Astrocyte (in vitro differentiated cells and primary cell): Measurements from ENCODE around the gene PLA2G4A. TPM values are rescaled to one million over a fixed set of nuclear protein-coding genes. Genes with fewer than 3 reads are reported as not detected.

ENCODE experiments used
- DNase-seq: peaks from one replicate; pipeline ENCODE4 v3.0.0-alpha.2; 2010; ENCODE audit warnings: low read depth
- FAIRE-seq: peaks from 2 replicates; lab custom pipeline; 2011; peaks lifted over from hg19 to GRCh38; lab: Jason Lieb, UNC
- H2AFZ ChIP-seq: 2 replicates; pipeline ENCODE4 v1.6.0; 2012; ENCODE audit warnings: low read depth, low read length, inconsistent platforms
- H3K27ac ChIP-seq: 2 replicates; pipeline ENCODE4 v1.5.1; 2011; ENCODE audit warnings: low read depth, low read length, inconsistent platforms
- H3K27me3 ChIP-seq: 2 replicates; pipeline ENCODE4 v1.6.0; 2011; ENCODE audit warnings: low read length, inconsistent platforms; ENCODE audit not compliant: insufficient read depth
- H3K36me3 ChIP-seq: 2 replicates; pipeline ENCODE4 v1.5.1; 2011; ENCODE audit warnings: low read length, inconsistent platforms; ENCODE audit not compliant: insufficient read depth
- H3K4me1 ChIP-seq: 2 replicates; pipeline ENCODE4 v1.5.1; 2011; ENCODE audit warnings: low read length, inconsistent platforms; ENCODE audit not compliant: insufficient read depth
- H3K4me2 ChIP-seq: 2 replicates; pipeline ENCODE4 v1.6.0; 2012; ENCODE audit warnings: low read length, inconsistent platforms
- H3K4me3 ChIP-seq: 2 replicates; pipeline ENCODE4 v1.5.1; 2011; ENCODE audit warnings: low read depth, mild to moderate bottlenecking, low read length, inconsistent platforms; ENCODE audit not compliant: insufficient read depth
- H3K79me2 ChIP-seq: 2 replicates; pipeline ENCODE4 v1.6.0; 2012; ENCODE audit warnings: mild to moderate bottlenecking, low read length, inconsistent platforms; ENCODE audit not compliant: insufficient read depth
- H3K9ac ChIP-seq: 2 replicates; pipeline ENCODE4 v1.6.0; 2012; ENCODE audit warnings: mild to moderate bottlenecking, low read length, inconsistent platforms
- H3K9me3 ChIP-seq: 2 replicates; pipeline ENCODE4 v1.5.1; 2012; ENCODE audit warnings: low read depth, mild to moderate bottlenecking, low read length, inconsistent platforms; ENCODE audit not compliant: insufficient read depth
- H4K20me1 ChIP-seq: 2 replicates; pipeline ENCODE4 v1.6.0; 2012; ENCODE audit warnings: low read length, inconsistent platforms; ENCODE audit not compliant: insufficient read depth
- H3K27ac Mint-ChIP-seq: one replicate; pipeline ENCODE4 v1.8.0; 2021; ENCODE audit warnings: mild to moderate bottlenecking, mixed read lengths; ENCODE audit not compliant: unreplicated experiment
- H3K27me3 Mint-ChIP-seq: one replicate; pipeline ENCODE4 v1.8.0; 2021; ENCODE audit warnings: low read depth, mixed read lengths; ENCODE audit not compliant: unreplicated experiment
- H3K36me3 Mint-ChIP-seq: one replicate; pipeline ENCODE4 v1.8.0; 2021; ENCODE audit warnings: low read depth, mixed read lengths; ENCODE audit not compliant: unreplicated experiment
- H3K4me1 Mint-ChIP-seq: one replicate; pipeline ENCODE4 v1.8.0; 2021; ENCODE audit warnings: low read depth, mixed read lengths; ENCODE audit not compliant: unreplicated experiment
- H3K4me3 Mint-ChIP-seq: one replicate; pipeline ENCODE4 v1.8.0; 2021; ENCODE audit warnings: mild to moderate bottlenecking, moderate library complexity, mixed read lengths; ENCODE audit not compliant: unreplicated experiment
- H3K9me3 Mint-ChIP-seq: one replicate; pipeline ENCODE4 v1.8.0; 2021; ENCODE audit warnings: mild to moderate bottlenecking, mixed read lengths; ENCODE audit not compliant: unreplicated experiment
- EZH2 ChIP-seq: IDR thresholded peaks from 2 replicates; pipeline ENCODE4 v1.6.1; 2012; ENCODE audit warnings: mild to moderate bottlenecking, low read length, inconsistent platforms; ENCODE audit not compliant: insufficient read depth
- total RNA-seq: library from RNA; stranded (reverse); gene quantifications from 2 replicates; pipeline ENCODE4 v1.2.1, GENCODE V29; 2021
- TF ChIP-seq, protein P1 (sequence below): IDR thresholded peaks from 2 replicates; pipeline ENCODE4 v1.5.1; 2011; ENCODE audit warnings: low read depth, mild to moderate bottlenecking, inconsistent platforms, low read length, moderate library complexity; ENCODE audit not compliant: insufficient read depth

PLA2G4A gene
- total RNA-seq, 1 donor from 2014 or later, result 1.4 TPM

DNA sequence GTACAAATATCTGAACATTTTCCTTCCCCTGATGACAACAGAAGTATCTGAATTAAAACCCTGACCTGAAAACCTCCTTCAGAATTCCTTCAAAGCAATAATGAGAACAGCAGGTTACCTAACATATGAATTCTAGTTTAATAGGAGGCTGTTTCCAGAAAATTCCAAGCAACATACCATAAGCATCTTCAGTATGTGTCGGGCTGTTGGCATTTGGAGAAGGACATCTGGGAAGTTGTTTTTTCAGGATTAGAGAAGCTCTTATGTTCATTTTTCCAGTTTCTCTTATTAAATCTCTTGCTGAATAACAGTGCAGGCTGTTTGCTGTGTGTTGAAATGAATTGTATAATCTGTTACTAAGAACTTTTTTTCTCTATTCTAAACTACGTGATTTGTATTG, 101.5 kb downstream of the PLA2G4A start:
- no peaks in the 10 kb centered on the region for H3K4me1 ChIP-seq
- Mint-ChIP-seq H3K36me3 (no peaks in the 10 kb centered on the region), H3K27ac (no peak overlapping the region), H3K27me3 (no peaks in the 10 kb centered on the region), H3K4me1 (peaks cover 2% of the 10 kb centered on the region), H3K4me3 (no peak overlapping the region), H3K9me3 (no peaks in the 10 kb centered on the region)
- H3K27me3 ChIP-seq, result no peaks in the 10 kb centered on the region
- no peak overlapping the region for H3K27ac ChIP-seq
- H4K20me1 ChIP-seq, result no peaks in the 10 kb centered on the region
- TF ChIP-seq EZH2, result no peak
- TF ChIP-seq, protein P1, sequence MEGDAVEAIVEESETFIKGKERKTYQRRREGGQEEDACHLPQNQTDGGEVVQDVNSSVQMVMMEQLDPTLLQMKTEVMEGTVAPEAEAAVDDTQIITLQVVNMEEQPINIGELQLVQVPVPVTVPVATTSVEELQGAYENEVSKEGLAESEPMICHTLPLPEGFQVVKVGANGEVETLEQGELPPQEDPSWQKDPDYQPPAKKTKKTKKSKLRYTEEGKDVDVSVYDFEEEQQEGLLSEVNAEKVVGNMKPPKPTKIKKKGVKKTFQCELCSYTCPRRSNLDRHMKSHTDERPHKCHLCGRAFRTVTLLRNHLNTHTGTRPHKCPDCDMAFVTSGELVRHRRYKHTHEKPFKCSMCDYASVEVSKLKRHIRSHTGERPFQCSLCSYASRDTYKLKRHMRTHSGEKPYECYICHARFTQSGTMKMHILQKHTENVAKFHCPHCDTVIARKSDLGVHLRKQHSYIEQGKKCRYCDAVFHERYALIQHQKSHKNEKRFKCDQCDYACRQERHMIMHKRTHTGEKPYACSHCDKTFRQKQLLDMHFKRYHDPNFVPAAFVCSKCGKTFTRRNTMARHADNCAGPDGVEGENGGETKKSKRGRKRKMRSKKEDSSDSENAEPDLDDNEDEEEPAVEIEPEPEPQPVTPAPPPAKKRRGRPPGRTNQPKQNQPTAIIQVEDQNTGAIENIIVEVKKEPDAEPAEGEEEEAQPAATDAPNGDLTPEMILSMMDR, result no peak
- H3K4me2 ChIP-seq, result no peak overlapping the region
- H3K79me2 ChIP-seq, result no peaks in the 10 kb centered on the region
- DNase-seq, result peak; percentile 12
- no peak overlapping the region for H3K9ac ChIP-seq
- FAIRE-seq, result no peak
- no peaks in the 10 kb centered on the region for H3K36me3 ChIP-seq
- H2AFZ ChIP-seq, result no peak overlapping the region
- H3K9me3 ChIP-seq, result no peaks in the 10 kb centered on the region
- no peak overlapping the region for H3K4me3 ChIP-seq

DNA sequence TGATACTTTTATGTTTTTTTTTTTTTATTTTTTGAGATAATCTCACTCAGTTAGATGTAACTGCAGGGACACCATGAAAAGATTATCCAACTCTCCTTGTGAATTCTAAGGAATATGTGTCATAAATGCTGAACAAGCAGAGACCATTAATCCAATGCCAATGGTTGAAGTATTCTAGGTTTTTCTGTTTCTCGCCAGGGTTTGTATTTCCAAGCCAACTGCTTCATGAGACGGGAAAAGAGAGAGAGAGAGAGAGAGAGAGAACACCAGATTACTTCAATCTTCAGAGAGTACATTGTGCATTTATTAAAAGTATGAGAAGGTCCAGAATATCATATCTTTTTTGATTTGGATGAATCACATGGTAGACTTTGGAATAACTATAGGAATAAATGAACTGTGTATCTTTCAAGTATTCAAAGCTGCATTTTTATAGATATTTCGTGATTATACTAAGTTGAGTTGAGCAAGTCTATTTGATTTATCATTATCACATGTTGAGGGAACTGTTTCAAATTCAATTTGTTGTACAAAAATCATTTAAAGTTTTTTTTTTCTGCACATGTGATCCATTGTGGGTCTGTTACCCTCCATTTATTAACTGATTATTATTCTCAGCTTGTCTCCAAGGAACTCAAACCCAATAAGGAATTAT, 108.4 kb downstream of the PLA2G4A start:
- H3K27me3 ChIP-seq, result no peaks in the 10 kb centered on the region
- H3K4me3 ChIP-seq, result no peak overlapping the region
- DNase-seq, result no peak
- no peaks in the 10 kb centered on the region for H3K36me3 ChIP-seq
- no peak for FAIRE-seq
- H3K9ac ChIP-seq, result no peak overlapping the region
- Mint-ChIP-seq H3K4me3 (no peak overlapping the region), H3K9me3 (no peaks in the 10 kb centered on the region), H3K36me3 (no peaks in the 10 kb centered on the region), H3K27ac (no peak overlapping the region), H3K27me3 (no peaks in the 10 kb centered on the region), H3K4me1 (no peaks in the 10 kb centered on the region)
- H3K4me2 ChIP-seq, result no peak overlapping the region
- H4K20me1 ChIP-seq, result no peaks in the 10 kb centered on the region
- no peak overlapping the region for H3K27ac ChIP-seq
- H2AFZ ChIP-seq, result no peak overlapping the region
- no peaks in the 10 kb centered on the region for H3K4me1 ChIP-seq
- H3K79me2 ChIP-seq, result no peaks in the 10 kb centered on the region
- H3K9me3 ChIP-seq, result no peaks in the 10 kb centered on the region
- no peak for TF ChIP-seq EZH2
- TF ChIP-seq, protein P1, result no peak
